Suppressor macrophage treated with lipopolysaccharide for 1 hour (primary cell): Measurements from ENCODE around the gene RBBP5.
"Not testable (repeated sequence)": the region's sequence is repeated elsewhere in the genome, so short reads cannot be mapped to it uniquely, and the experiment has no call there.

Experiments
- DNase-seq, 3 donors: peaks; one replicate each; pipeline ENCODE4 v3.0.0-alpha.2; 2020 to 2022

RBBP5 gene

GRCh38 chr1:205121660-205122488 is at the start of gene RBBP5:
TSS of gene RBBP5 (minus strand) at chr1:205121978. CDS start at chr1:205121873, 105 bp downstream.
- DNase-seq = peak; percentile 97 to 98 (median 98)

GRCh38 chr1:205171369-205171768 is 49.6 kb upstream of the RBBP5 start:
- no peak for DNase-seq

- no peak for DNase-seq
These were observed 48.9 kb upstream of the RBBP5 start for GRCh38 chr1:205170532-205171269.

GRCh38 chr1:205169248-205169647 is 47.5 kb upstream of the RBBP5 start:
- DNase-seq = no peak

GRCh38 chr1:205168291-205168690 is 46.5 kb upstream of the RBBP5 start:
- DNase-seq = no peak

GRCh38 chr1:205162301-205162700 is 40.5 kb upstream of the RBBP5 start:
- no peak for DNase-seq

GRCh38 chr1:205161076-205161475 is 39.3 kb upstream of the RBBP5 start:
- DNase-seq = no peak

- DNase-seq = no peak
These were observed 36.4 kb upstream of the RBBP5 start for GRCh38 chr1:205158048-205158616.

GRCh38 chr1:205155665-205156377 is 34.0 kb upstream of the RBBP5 start:
- not testable (repeated sequence) for DNase-seq

- DNase-seq = no peak
These were observed 30.7 kb upstream of the RBBP5 start for GRCh38 chr1:205152505-205152904.

- no peak for DNase-seq
These were observed 29.1 kb upstream of the RBBP5 start for GRCh38 chr1:205150651-205151428.

GRCh38 chr1:205147191-205147835 is 25.5 kb upstream of the RBBP5 start:
- no peak for DNase-seq

- no peak for DNase-seq
These were observed 23.0 kb upstream of the RBBP5 start for GRCh38 chr1:205144751-205145150.

GRCh38 chr1:205144046-205144720 is 22.4 kb upstream of the RBBP5 start:
- DNase-seq = no peak

GRCh38 chr1:205142102-205142469 is 20.3 kb upstream of the RBBP5 start:
- no peak for DNase-seq

GRCh38 chr1:205141236-205142101 is 19.7 kb upstream of the RBBP5 start:
- peak; percentile 84 to 88 (median 86) for DNase-seq

GRCh38 chr1:205140113-205140512 is 18.3 kb upstream of the RBBP5 start:
- no peak for DNase-seq

- DNase-seq = no peak
These were observed 16.1 kb upstream of the RBBP5 start for GRCh38 chr1:205137901-205138300.

- DNase-seq = no peak
These were observed 11.5 kb upstream of the RBBP5 start for GRCh38 chr1:205133287-205133686.

- DNase-seq = no peak
These were observed 7.8 kb upstream of the RBBP5 start for GRCh38 chr1:205129447-205130029.
